VCaP (cell line): Measurements from ENCODE around the gene DLG2.

ENCODE experiments used
- H3K27ac ChIP-seq: fragments of 450-650 bp; 2 replicates; pipeline ENCODE4 v1.5.1; 2017
- TF ChIP-seq, protein P1 (sequence below): fragments of 450-650 bp; conservative IDR thresholded peaks from 2 replicates; pipeline ENCODE4 v1.5.1; 2017; ENCODE audit warnings: mild to moderate bottlenecking, moderate library complexity

The DLG2 gene

DNA sequence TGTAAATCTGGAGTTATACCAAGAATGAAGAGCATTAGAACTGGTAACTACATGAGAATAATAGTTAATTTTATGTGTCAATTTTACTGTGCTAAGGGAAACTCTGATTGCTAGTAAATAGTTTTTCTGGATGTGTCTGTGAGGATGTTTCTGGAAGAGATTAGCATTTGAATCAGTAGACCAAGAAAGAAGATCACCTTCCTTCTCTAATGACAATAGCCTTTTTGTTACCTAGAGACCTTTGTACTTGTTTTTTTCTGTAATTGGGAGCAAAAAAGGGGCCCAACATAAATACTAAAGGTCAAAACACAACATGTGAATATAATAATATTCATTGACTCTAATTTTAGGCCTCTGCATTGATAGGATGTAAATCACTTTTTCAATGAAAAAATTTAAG, 100.6 kb downstream of the DLG2 start:
- H3K27ac ChIP-seq: no peak overlapping the region
- TF ChIP-seq, protein P1, sequence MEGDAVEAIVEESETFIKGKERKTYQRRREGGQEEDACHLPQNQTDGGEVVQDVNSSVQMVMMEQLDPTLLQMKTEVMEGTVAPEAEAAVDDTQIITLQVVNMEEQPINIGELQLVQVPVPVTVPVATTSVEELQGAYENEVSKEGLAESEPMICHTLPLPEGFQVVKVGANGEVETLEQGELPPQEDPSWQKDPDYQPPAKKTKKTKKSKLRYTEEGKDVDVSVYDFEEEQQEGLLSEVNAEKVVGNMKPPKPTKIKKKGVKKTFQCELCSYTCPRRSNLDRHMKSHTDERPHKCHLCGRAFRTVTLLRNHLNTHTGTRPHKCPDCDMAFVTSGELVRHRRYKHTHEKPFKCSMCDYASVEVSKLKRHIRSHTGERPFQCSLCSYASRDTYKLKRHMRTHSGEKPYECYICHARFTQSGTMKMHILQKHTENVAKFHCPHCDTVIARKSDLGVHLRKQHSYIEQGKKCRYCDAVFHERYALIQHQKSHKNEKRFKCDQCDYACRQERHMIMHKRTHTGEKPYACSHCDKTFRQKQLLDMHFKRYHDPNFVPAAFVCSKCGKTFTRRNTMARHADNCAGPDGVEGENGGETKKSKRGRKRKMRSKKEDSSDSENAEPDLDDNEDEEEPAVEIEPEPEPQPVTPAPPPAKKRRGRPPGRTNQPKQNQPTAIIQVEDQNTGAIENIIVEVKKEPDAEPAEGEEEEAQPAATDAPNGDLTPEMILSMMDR: no peak

DNA sequence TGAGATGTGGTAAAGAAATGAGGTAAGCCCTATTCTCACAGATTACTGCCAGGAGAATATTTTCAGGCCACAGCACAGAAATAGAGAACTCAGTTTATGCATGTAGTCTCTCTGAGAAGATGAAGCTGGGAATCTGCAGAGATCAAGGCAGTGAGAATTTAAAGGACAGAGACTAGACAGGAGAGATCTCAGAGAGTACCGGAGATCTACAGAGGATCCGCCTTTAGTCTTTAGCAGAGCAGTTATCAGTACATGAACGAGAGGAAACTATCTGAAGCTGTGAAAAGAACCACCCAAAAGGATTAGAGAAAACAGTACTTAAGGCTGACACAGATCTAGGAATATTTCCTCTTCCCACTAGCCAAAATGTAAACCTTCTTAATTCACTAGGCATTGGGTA, 101.5 kb downstream of the DLG2 start:
- no peak overlapping the region for H3K27ac ChIP-seq

DNA sequence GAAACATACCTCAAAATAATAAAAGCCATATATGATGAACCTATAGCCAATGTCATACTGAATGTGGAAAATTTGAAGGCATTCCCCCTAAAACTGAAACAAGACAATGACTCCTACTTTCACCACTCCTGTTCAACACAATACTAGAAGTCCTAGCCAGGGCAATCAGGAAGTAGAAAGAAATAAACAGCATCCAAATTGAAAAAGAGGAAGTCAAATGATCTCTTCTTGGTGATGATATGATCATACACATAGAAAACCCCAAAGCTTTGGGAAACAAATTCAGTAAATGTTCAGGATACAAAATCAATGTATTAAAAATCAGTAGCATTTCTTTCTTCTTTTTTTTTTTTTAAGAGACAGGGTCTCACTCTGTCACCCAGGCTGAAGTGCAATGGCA, 109.9 kb downstream of the DLG2 start:
- no peak overlapping the region for H3K27ac ChIP-seq
- TF ChIP-seq, protein P1: no peak

More for the DNA sequence above, 101.5 kb downstream of the DLG2 start:
- TF ChIP-seq, protein P1: no peak

DNA sequence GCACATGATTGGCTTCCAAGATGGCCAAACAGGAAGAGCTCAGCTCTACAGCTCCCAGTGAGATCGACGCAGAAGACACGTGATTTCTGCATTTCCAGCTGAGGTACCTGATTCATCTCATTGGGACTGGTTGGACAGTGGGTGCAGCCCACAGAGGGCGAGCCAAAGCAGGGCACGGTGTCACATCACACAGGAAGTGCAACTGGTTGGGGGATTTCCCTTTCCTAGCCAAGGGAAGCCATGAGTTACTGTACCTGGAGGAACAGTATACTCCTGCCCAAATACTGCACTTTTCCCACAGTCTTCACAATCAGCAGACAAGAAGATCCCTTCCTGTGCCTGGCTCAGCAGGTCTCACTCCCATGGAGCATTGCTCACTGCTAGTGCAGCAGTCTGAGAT, 131.2 kb downstream of the DLG2 start:
- H3K27ac ChIP-seq: no peak overlapping the region
- TF ChIP-seq, protein P1: no peak

DNA sequence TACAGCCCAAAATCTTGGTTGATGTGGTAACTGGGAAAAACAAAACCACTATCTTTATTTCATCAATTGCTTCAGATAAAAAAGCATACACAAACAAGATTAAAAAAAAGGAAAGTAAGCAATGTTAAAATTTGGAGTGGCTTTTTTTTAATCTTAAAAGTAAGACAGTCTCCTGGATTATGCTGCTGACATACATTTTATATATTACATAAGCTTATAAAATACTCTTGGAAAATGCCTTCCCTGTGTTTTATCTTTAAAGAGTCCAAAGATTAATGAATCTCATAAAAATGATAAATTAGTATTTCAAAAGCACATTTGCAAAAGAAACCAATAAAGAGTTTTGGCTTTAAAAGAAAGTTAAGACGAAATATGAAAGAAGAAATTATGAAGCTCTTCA, 132.7 kb downstream of the DLG2 start:
- no peak overlapping the region for H3K27ac ChIP-seq
- TF ChIP-seq, protein P1: no peak

DNA sequence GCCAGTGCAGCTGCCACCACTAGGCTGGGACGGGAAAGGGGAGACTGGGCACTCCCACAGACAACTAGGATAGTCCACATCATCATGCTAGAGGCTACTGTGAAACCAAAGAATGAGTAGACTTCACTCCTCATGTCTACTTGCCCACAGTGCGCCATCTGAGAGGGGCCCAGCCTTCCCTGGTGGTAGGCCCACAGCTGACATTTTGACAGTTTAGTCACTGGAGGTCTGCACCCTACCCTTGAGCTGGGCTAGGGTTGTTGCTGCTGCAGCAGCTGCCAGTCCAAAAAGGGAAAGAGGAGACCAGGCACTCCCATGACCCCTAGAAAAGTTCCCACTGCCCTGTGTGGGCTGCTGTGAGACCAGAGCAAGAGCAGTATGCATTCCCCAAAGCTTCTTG, 141.2 kb downstream of the DLG2 start:
- no peak overlapping the region for H3K27ac ChIP-seq
- TF ChIP-seq, protein P1: no peak

DNA sequence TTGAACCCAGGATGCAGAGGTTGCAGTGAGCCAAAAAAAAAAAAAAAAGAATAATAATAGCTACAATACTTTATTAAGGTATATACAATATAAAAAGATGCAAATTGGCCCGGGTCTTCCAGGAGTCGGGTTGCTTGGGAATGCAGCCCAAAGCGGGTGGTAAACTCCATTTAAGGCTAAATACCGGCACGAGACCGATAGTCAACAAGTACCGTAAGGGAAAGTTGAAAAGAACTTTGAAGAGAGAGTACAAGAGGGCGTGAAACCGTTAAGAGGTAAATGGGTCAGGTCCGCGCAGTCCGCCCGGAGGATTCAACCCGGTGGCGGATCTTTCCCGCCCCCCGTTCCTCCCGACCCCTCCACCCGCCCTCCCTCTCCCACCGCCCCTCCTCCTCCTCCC, 143.3 kb downstream of the DLG2 start:
- TF ChIP-seq, protein P1: no peak
- no peak overlapping the region for H3K27ac ChIP-seq

DNA sequence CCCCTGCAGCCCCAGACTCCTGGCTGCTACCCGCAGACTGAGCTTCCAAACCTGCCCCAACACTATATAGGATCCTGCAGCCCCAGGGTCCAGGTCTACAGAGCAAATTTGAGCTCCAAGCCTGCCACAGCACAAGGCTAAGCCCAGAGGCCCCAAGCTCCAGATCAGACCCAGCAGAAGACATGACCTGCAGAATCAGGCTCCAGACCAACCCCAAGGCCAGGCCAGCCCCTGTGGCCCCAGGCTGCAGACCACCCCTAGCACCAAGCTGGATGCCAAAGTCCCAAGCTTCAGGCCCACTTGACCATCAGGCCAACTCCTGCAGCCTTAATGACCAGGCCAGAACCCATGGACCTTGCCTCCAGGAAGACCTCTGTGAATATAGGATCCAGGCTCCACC, 145.3 kb downstream of the DLG2 start:
- TF ChIP-seq, protein P1: no peak

More for the DNA sequence above, 145.3 kb downstream of the DLG2 start:
- H3K27ac ChIP-seq: no peak overlapping the region
